H1 (cell line): ENCODE measurements around the gene NT5E. TPM values are rescaled to one million over a fixed set of nuclear protein-coding genes. Genes with fewer than 3 reads are reported as not detected.

Source experiments
- EP300 ChIP-seq, 2 experiments: IDR thresholded peaks; 1 replicate in 1 of 2; 2 replicates in 1 of 2; pipeline ENCODE4 v1.6.1; 2011 to 2012; ENCODE audit warnings: low read depth in 2 of 2, low read length in 2 of 2, mild to moderate bottlenecking in 2 of 2, borderline replicate concordance in 1 of 2, inconsistent platforms in 1 of 2, moderate library complexity in 1 of 2
- EZH2 ChIP-seq: fragments of 200-600 bp; sonication (generic); IDR thresholded peaks from 2 replicates; pipeline ENCODE4 v1.7.1; 2012; ENCODE audit warnings: low read depth, mild to moderate bottlenecking, moderate library complexity, low read length, inconsistent platforms; ENCODE audit not compliant: severe bottlenecking
- KDM1A ChIP-seq: fragments of 200-600, 300-600 bp; sonication (generic); IDR thresholded peaks from 2 replicates; pipeline ENCODE4 v1.7.1; 2016; ENCODE audit warnings: mild to moderate bottlenecking, low read length, borderline replicate concordance
- NANOG ChIP-seq: IDR thresholded peaks from 2 replicates; pipeline ENCODE4 v1.6.1; 2011; ENCODE audit warnings: low read length, low read depth, mild to moderate bottlenecking, inconsistent platforms; ENCODE audit not compliant: insufficient read depth, poor library complexity, severe bottlenecking
- RXRA ChIP-seq: IDR thresholded peaks from 2 replicates; pipeline ENCODE4 v1.6.1; 2011; ENCODE audit warnings: low read depth, mild to moderate bottlenecking, low read length, moderate library complexity; ENCODE audit not compliant: insufficient read depth
- SIX5 ChIP-seq: IDR thresholded peaks from 2 replicates; pipeline ENCODE4 v1.6.1; 2011; ENCODE audit warnings: mild to moderate bottlenecking, low read depth, low read length
- TBP ChIP-seq: IDR thresholded peaks from 2 replicates; pipeline ENCODE4 v1.6.1; 2011; ENCODE audit warnings: low read depth, low read length, improper control_type of control experiment
- TEAD4 ChIP-seq: IDR thresholded peaks from 2 replicates; pipeline ENCODE4 v1.6.1; 2012; ENCODE audit warnings: low read depth, low read length, inconsistent platforms, mixed read lengths
- polyA plus RNA-seq, 7 experiments: library from polyadenylated mRNA; depleted of rRNA in 3 of 7; stranded (reverse) in 5 of 7; unstranded in 2 of 7; fragments of >200 nt in 5 of 7; fragments of 200-250 nt in 2 of 7; gene quantifications; 1 replicate in 5 of 7; 2 replicates in 1 of 7; 4 replicates in 1 of 7; pipeline versions ENCODE4 v1.2.1 to v1.2.3, GENCODE V29; 2011 to 2013; ENCODE audit warnings: missing spikeins in 2 of 7, mixed read lengths in 2 of 7
- total RNA-seq: library from RNA; stranded (reverse); fragmentation: NEBNext Ultra II Directional; extraction: Animal tissue kit (Norgen Biotek cat#: 25700); gene quantifications from 2 replicates; pipeline ENCODE4 v1.2.1, GENCODE V29; 2021
- TF ChIP-seq, protein P1 (sequence below): fragments of 300-600 bp; sonication (generic); IDR thresholded peaks from 2 replicates; pipeline ENCODE4 v1.7.1; 2012; ENCODE audit warnings: low read length, moderate library complexity, mild to moderate bottlenecking, inconsistent platforms; ENCODE audit not compliant: insufficient replicate concordance
- TF ChIP-seq, protein P2 (sequence below): IDR thresholded peaks from 2 replicates; pipeline ENCODE4 v1.6.1; 2011; ENCODE audit warnings: low read length, improper control_type of control experiment

The NT5E gene
- total and polyA plus RNA-seq, 2 of the 8 experiments (the other 6 are each of a cell fraction or from before 2014, with no cell fraction given) = 0.74 to 1.5 TPM

DNA sequence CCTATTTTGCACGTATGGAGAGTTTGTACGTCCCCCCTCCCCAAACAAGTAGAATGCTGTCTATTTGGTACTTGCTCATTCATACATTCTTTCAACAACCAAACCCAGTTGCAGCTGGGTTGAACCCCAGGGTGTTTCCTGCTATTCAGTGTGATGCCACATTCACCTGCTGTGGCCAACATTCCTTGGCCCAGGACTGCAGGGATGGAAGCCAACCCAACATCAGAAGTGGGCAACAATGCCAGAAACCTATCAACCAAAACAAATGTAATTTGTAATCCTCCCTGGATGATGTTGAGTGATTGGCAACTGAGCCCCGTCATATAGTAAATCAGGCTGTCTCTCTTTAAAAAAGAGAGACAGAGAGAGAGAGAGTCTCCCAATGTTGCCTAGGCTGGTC is 8.9 kb downstream of the NT5E start (continued):
- TF ChIP-seq, protein P1, sequence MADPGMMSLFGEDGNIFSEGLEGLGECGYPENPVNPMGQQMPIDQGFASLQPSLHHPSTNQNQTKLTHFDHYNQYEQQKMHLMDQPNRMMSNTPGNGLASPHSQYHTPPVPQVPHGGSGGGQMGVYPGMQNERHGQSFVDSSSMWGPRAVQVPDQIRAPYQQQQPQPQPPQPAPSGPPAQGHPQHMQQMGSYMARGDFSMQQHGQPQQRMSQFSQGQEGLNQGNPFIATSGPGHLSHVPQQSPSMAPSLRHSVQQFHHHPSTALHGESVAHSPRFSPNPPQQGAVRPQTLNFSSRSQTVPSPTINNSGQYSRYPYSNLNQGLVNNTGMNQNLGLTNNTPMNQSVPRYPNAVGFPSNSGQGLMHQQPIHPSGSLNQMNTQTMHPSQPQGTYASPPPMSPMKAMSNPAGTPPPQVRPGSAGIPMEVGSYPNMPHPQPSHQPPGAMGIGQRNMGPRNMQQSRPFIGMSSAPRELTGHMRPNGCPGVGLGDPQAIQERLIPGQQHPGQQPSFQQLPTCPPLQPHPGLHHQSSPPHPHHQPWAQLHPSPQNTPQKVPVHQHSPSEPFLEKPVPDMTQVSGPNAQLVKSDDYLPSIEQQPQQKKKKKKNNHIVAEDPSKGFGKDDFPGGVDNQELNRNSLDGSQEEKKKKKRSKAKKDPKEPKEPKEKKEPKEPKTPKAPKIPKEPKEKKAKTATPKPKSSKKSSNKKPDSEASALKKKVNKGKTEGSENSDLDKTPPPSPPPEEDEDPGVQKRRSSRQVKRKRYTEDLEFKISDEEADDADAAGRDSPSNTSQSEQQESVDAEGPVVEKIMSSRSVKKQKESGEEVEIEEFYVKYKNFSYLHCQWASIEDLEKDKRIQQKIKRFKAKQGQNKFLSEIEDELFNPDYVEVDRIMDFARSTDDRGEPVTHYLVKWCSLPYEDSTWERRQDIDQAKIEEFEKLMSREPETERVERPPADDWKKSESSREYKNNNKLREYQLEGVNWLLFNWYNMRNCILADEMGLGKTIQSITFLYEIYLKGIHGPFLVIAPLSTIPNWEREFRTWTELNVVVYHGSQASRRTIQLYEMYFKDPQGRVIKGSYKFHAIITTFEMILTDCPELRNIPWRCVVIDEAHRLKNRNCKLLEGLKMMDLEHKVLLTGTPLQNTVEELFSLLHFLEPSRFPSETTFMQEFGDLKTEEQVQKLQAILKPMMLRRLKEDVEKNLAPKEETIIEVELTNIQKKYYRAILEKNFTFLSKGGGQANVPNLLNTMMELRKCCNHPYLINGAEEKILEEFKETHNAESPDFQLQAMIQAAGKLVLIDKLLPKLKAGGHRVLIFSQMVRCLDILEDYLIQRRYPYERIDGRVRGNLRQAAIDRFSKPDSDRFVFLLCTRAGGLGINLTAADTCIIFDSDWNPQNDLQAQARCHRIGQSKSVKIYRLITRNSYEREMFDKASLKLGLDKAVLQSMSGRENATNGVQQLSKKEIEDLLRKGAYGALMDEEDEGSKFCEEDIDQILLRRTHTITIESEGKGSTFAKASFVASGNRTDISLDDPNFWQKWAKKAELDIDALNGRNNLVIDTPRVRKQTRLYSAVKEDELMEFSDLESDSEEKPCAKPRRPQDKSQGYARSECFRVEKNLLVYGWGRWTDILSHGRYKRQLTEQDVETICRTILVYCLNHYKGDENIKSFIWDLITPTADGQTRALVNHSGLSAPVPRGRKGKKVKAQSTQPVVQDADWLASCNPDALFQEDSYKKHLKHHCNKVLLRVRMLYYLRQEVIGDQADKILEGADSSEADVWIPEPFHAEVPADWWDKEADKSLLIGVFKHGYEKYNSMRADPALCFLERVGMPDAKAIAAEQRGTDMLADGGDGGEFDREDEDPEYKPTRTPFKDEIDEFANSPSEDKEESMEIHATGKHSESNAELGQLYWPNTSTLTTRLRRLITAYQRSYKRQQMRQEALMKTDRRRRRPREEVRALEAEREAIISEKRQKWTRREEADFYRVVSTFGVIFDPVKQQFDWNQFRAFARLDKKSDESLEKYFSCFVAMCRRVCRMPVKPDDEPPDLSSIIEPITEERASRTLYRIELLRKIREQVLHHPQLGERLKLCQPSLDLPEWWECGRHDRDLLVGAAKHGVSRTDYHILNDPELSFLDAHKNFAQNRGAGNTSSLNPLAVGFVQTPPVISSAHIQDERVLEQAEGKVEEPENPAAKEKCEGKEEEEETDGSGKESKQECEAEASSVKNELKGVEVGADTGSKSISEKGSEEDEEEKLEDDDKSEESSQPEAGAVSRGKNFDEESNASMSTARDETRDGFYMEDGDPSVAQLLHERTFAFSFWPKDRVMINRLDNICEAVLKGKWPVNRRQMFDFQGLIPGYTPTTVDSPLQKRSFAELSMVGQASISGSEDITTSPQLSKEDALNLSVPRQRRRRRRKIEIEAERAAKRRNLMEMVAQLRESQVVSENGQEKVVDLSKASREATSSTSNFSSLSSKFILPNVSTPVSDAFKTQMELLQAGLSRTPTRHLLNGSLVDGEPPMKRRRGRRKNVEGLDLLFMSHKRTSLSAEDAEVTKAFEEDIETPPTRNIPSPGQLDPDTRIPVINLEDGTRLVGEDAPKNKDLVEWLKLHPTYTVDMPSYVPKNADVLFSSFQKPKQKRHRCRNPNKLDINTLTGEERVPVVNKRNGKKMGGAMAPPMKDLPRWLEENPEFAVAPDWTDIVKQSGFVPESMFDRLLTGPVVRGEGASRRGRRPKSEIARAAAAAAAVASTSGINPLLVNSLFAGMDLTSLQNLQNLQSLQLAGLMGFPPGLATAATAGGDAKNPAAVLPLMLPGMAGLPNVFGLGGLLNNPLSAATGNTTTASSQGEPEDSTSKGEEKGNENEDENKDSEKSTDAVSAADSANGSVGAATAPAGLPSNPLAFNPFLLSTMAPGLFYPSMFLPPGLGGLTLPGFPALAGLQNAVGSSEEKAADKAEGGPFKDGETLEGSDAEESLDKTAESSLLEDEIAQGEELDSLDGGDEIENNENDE = no peak
- TF ChIP-seq RXRA = no peak
- TF ChIP-seq TEAD4 = peak; percentile 89
- TF ChIP-seq, protein P2, sequence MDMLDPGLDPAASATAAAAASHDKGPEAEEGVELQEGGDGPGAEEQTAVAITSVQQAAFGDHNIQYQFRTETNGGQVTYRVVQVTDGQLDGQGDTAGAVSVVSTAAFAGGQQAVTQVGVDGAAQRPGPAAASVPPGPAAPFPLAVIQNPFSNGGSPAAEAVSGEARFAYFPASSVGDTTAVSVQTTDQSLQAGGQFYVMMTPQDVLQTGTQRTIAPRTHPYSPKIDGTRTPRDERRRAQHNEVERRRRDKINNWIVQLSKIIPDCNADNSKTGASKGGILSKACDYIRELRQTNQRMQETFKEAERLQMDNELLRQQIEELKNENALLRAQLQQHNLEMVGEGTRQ = no peak
- TF ChIP-seq TBP = no peak
- no peak for TF ChIP-seq KDM1A
- TF ChIP-seq NANOG = no peak
- TF ChIP-seq SIX5 = no peak
- no peak for TF ChIP-seq EZH2
- 0 out of 3 replicates have a peak, but pooled peaks of 1 of the 2 experiments have one; percentile 56 for TF ChIP-seq EP300 (IDR thresholded peaks at IDR 0.05; ENCODE audit: borderline replicate concordance in 1 of 2, low read depth in 2 of 2, low read length in 2 of 2)
